Measurements from ENCODE around the gene SND1.

The SND1 gene

GRCh38 chr7:128110641-128111364, 458.8 kb downstream of the SND1 start:
- DNase-seq (ENCODE audit: extremely low spot score) = no peak
- TF ChIP-seq L3MBTL2 (conservative IDR thresholded peaks at IDR 0.05) (no peak), ARNT (IDR thresholded peaks at IDR 0.05) (no peak), FOXM1 (IDR thresholded peaks at IDR 0.05; ENCODE audit: borderline replicate concordance) (no peak), SUZ12 (IDR thresholded peaks at IDR 0.05) (no peak), FOXA1 (IDR thresholded peaks at IDR 0.05) (no peak), ZNF384 (IDR thresholded peaks at IDR 0.05) (no peak), TARDBP (IDR thresholded peaks at IDR 0.05) (no peak), LEF1 (IDR thresholded peaks at IDR 0.05; ENCODE audit: borderline replicate concordance) (no peak), SP1 (IDR thresholded peaks at IDR 0.05) (no peak), CTBP1 (IDR thresholded peaks at IDR 0.05; ENCODE audit: borderline replicate concordance) (no peak), ELF4 (IDR thresholded peaks at IDR 0.05) (no peak), HDGF (IDR thresholded peaks at IDR 0.05; ENCODE audit: borderline replicate concordance) (no peak), FOXK2 (IDR thresholded peaks at IDR 0.05) (no peak), BHLHE40 (IDR thresholded peaks at IDR 0.05; ENCODE audit: borderline replicate concordance) (no peak), PKNOX1 (IDR thresholded peaks at IDR 0.05) (no peak)
- ChIA-PET CTCF (no interaction called here), POLR2A (no interaction called here)

GRCh38 chr7:128112018-128112780, 460.2 kb downstream of the SND1 start:
- TF ChIP-seq NFRKB (IDR thresholded peaks at IDR 0.05) (no peak), TARDBP (IDR thresholded peaks at IDR 0.05) (no peak), CTBP1 (IDR thresholded peaks at IDR 0.05; ENCODE audit: borderline replicate concordance) (no peak), HDGF (IDR thresholded peaks at IDR 0.05; ENCODE audit: borderline replicate concordance) (no peak), FOXM1 (IDR thresholded peaks at IDR 0.05; ENCODE audit: borderline replicate concordance) (no peak), SUZ12 (IDR thresholded peaks at IDR 0.05) (no peak), FOXA1 (IDR thresholded peaks at IDR 0.05) (no peak), ELF4 (IDR thresholded peaks at IDR 0.05) (no peak), BHLHE40 (IDR thresholded peaks at IDR 0.05; ENCODE audit: borderline replicate concordance) (no peak), FOXK2 (IDR thresholded peaks at IDR 0.05) (no peak), ARNT (IDR thresholded peaks at IDR 0.05) (no peak), ZNF384 (IDR thresholded peaks at IDR 0.05) (no peak)
- ChIA-PET POLR2A (interaction anchor here (0.6 kb wide), 1 partner anchor 16 kb away, joined by 4 read pairs; no protein-coding TSS in a partner anchor), CTCF (interaction anchor here (0.6 kb wide), 1 partner anchor 14 kb away, joined by 5 read pairs; no protein-coding TSS in a partner anchor)
- no peak for DNase-seq (ENCODE audit: extremely low spot score)

- POLR2A ChIA-PET = no interaction called here
- no peak for DNase-seq (ENCODE audit: extremely low spot score)
- CTCF ChIA-PET = no interaction called here
- TF ChIP-seq CTBP1 (IDR thresholded peaks at IDR 0.05; ENCODE audit: borderline replicate concordance) (no peak), L3MBTL2 (conservative IDR thresholded peaks at IDR 0.05) (no peak), PKNOX1 (IDR thresholded peaks at IDR 0.05) (no peak), ARNT (IDR thresholded peaks at IDR 0.05) (no peak)
These were observed 460.8 kb downstream of the SND1 start for GRCh38 chr7:128112781-128113221.

GRCh38 chr7:128113839-128114238, 461.8 kb downstream of the SND1 start:
- no peak for TF ChIP-seq SP1 (IDR thresholded peaks at IDR 0.05)
- no peak for TF ChIP-seq CTBP1 (IDR thresholded peaks at IDR 0.05; ENCODE audit: borderline replicate concordance)
- no peak for TF ChIP-seq ZNF384 (IDR thresholded peaks at IDR 0.05)
- TF ChIP-seq ELF4 (IDR thresholded peaks at IDR 0.05) = no peak
- no peak for TF ChIP-seq L3MBTL2 (conservative IDR thresholded peaks at IDR 0.05)
- TF ChIP-seq FOXK2 (IDR thresholded peaks at IDR 0.05) = no peak
- no peak for TF ChIP-seq FOXM1 (IDR thresholded peaks at IDR 0.05; ENCODE audit: borderline replicate concordance)
- no peak for TF ChIP-seq SUZ12 (IDR thresholded peaks at IDR 0.05)
- TF ChIP-seq TARDBP (IDR thresholded peaks at IDR 0.05) = no peak
- TF ChIP-seq LEF1 (IDR thresholded peaks at IDR 0.05; ENCODE audit: borderline replicate concordance) = no peak
- TF ChIP-seq NFRKB (IDR thresholded peaks at IDR 0.05) = no peak
- no peak for TF ChIP-seq BHLHE40 (IDR thresholded peaks at IDR 0.05; ENCODE audit: borderline replicate concordance)
- CTCF ChIA-PET = no interaction called here
- no peak for DNase-seq (ENCODE audit: extremely low spot score)
- POLR2A ChIA-PET = no interaction called here

GRCh38 chr7:128114806-128115205, 462.8 kb downstream of the SND1 start:
- POLR2A ChIA-PET = no interaction called here
- DNase-seq (ENCODE audit: extremely low spot score) = no peak
- CTCF ChIA-PET = no interaction called here
- TF ChIP-seq SP1 (IDR thresholded peaks at IDR 0.05) (no peak), LEF1 (IDR thresholded peaks at IDR 0.05; ENCODE audit: borderline replicate concordance) (no peak), L3MBTL2 (conservative IDR thresholded peaks at IDR 0.05) (no peak), FOXK2 (IDR thresholded peaks at IDR 0.05) (no peak), FOXA1 (IDR thresholded peaks at IDR 0.05) (no peak), NFRKB (IDR thresholded peaks at IDR 0.05) (no peak), ELF4 (IDR thresholded peaks at IDR 0.05) (no peak), SUZ12 (IDR thresholded peaks at IDR 0.05) (no peak), ZNF384 (IDR thresholded peaks at IDR 0.05) (no peak), TARDBP (IDR thresholded peaks at IDR 0.05) (no peak), FOXM1 (IDR thresholded peaks at IDR 0.05; ENCODE audit: borderline replicate concordance) (no peak), PKNOX1 (IDR thresholded peaks at IDR 0.05) (no peak), ARNT (IDR thresholded peaks at IDR 0.05) (no peak), BHLHE40 (IDR thresholded peaks at IDR 0.05; ENCODE audit: borderline replicate concordance) (no peak), HDGF (IDR thresholded peaks at IDR 0.05; ENCODE audit: borderline replicate concordance) (no peak)
